Measurements from ENCODE around the gene HMX1. TPM values are rescaled to one million over a fixed set of nuclear protein-coding genes. Genes with fewer than 3 reads are reported as not detected.

Gene HMX1
- total RNA-seq, 6 experiments from 2014 or later, result not detected

- H3K27me3 ChIP-seq, result peaks cover 7 to 17% of the 10 kb centered on the region in 2 donors
Observed at GRCh38 chr4:8869002-8869897, 2.4 kb downstream of the HMX1 start.

GRCh38 chr4:8868321-8869001 lies 3.2 kb downstream of the HMX1 start:
- DNase-seq (no peak), ATAC-seq (no peak)
- Histone ChIP-seq H3K9me3 (no peaks in the 10 kb centered on the region), H3K4me3 (no peak overlapping the region), H3K27ac (no peak overlapping the region), H3K4me1 (no peaks in the 10 kb centered on the region), H3K27me3 (peaks cover 7 to 17% of the 10 kb centered on the region in 2 donors), H3K36me3 (no peaks in the 10 kb centered on the region)
- intact Hi-C loops (cut with DNase I), result no loop called here
- TF ChIP-seq CTCF (IDR thresholded peaks at IDR 0.05), result no peak
- no peak for TF ChIP-seq POLR2A (IDR thresholded peaks at IDR 0.05)
- 5% methylated on average over 13 of the region's 22 CpGs for WGBS (ENCODE audit: insufficient coverage, low coverage, low lambda C conversion rate, missing lambda C conversion rate)

More at GRCh38 chr4:8869002-8869897, 2.4 kb downstream of the HMX1 start:
- 21% methylated on average over 5 of the region's 16 CpGs for WGBS (ENCODE audit: insufficient coverage, low coverage, low lambda C conversion rate, missing lambda C conversion rate)
- no peaks in the 10 kb centered on the region for H3K36me3 ChIP-seq
- TF ChIP-seq POLR2A (IDR thresholded peaks at IDR 0.05), result no peak
- TF ChIP-seq CTCF (IDR thresholded peaks at IDR 0.05), result no peak
- no peak overlapping the region for H3K27ac ChIP-seq
- no peak overlapping the region for H3K4me3 ChIP-seq
- DNase-seq (no peak), ATAC-seq (no peak)
- H3K4me1 ChIP-seq, result no peaks in the 10 kb centered on the region
- intact Hi-C loops (cut with DNase I), result no loop called here
- no peaks in the 10 kb centered on the region for H3K9me3 ChIP-seq

- Histone ChIP-seq H3K4me1 (no peaks in the 10 kb centered on the region), H3K27me3 (peaks cover 7 to 17% of the 10 kb centered on the region in 2 donors), H3K9me3 (no peaks in the 10 kb centered on the region), H3K36me3 (no peaks in the 10 kb centered on the region), H3K4me3 (no peak overlapping the region), H3K27ac (no peak overlapping the region)
- 0% methylated on average over 3 of the region's 90 CpGs for WGBS (ENCODE audit: insufficient coverage, low coverage, low lambda C conversion rate, missing lambda C conversion rate)
- intact Hi-C loops (cut with DNase I), result no loop called here
- no peak for DNase-seq
- no peak for ATAC-seq
- TF ChIP-seq CTCF (IDR thresholded peaks at IDR 0.05), result no peak
- TF ChIP-seq POLR2A (IDR thresholded peaks at IDR 0.05), result no peak
Observed at GRCh38 chr4:8867624-8868320, 3.9 kb downstream of the HMX1 start.

GRCh38 chr4:8866828-8867623 lies 4.6 kb downstream of the HMX1 start:
- Histone ChIP-seq H3K4me1 (no peaks in the 10 kb centered on the region), H3K27ac (no peak overlapping the region), H3K27me3 (peaks cover 7 to 16% of the 10 kb centered on the region in 2 donors), H3K36me3 (no peaks in the 10 kb centered on the region), H3K9me3 (no peaks in the 10 kb centered on the region), H3K4me3 (no peak overlapping the region)
- DNase-seq (no peak), ATAC-seq (no peak)
- 5% methylated on average over 14 of the region's 42 CpGs for WGBS (ENCODE audit: insufficient coverage, low coverage, low lambda C conversion rate, missing lambda C conversion rate)
- intact Hi-C loops (cut with DNase I), result no loop called here
- no peak for TF ChIP-seq POLR2A (IDR thresholded peaks at IDR 0.05)
- no peak for TF ChIP-seq CTCF (IDR thresholded peaks at IDR 0.05)
